CD14-positive monocyte (primary cell): Measurements from ENCODE around the gene FSD1. TPM values are rescaled to one million over a fixed set of nuclear protein-coding genes. Genes with fewer than 3 reads are reported as not detected.

Experiments
- DNase-seq, 3 donors: peaks; one replicate each; pipeline ENCODE4 v3.0.0-alpha.2; 2011 to 2022
- H2AFZ ChIP-seq: 2 replicates; pipeline ENCODE4 v1.6.0; 2012; ENCODE audit warnings: mild to moderate bottlenecking, low read depth, low read length, inconsistent platforms; ENCODE audit not compliant: insufficient read depth, poor library complexity, severe bottlenecking
- H3K27ac ChIP-seq, 2 donors: 1 replicate in 1 of 2; 2 replicates in 1 of 2; pipeline ENCODE4 v1.5.1; 2012 to 2013; ENCODE audit warnings: low read length in 2 of 2, control low read depth in 1 of 2, inconsistent platforms in 1 of 2, low read depth in 1 of 2, mild to moderate bottlenecking in 1 of 2
- H3K27me3 ChIP-seq, 2 donors: one replicate each; pipeline versions ENCODE4 v1.6.0 to v1.6.1; 2011 to 2013; ENCODE audit warnings: low read length in 2 of 2; ENCODE audit not compliant: control insufficient read depth in 2 of 2, insufficient read depth in 2 of 2
- H3K36me3 ChIP-seq, 2 donors: replicated peaks in 1 of 2; 1 replicate in 1 of 2; 2 replicates in 1 of 2; pipeline versions ENCODE4 v1.5.1 to v1.6.1; 2012 to 2013; ENCODE audit warnings: low read length in 2 of 2, control low read depth in 1 of 2, inconsistent platforms in 1 of 2, mild to moderate bottlenecking in 1 of 2; ENCODE audit not compliant: insufficient read depth in 2 of 2, control insufficient read depth in 1 of 2
- H3K4me1 ChIP-seq, 2 donors: 1 replicate in 1 of 2; 2 replicates in 1 of 2; pipeline versions ENCODE4 v1.5.1 to v1.6.1; 2012 to 2013; ENCODE audit warnings: low read length in 2 of 2, control low read depth in 1 of 2, inconsistent platforms in 1 of 2, mild to moderate bottlenecking in 1 of 2, moderate library complexity in 1 of 2; ENCODE audit not compliant: insufficient read depth in 2 of 2, control insufficient read depth in 1 of 2
- H3K4me2 ChIP-seq: replicated peaks from 2 replicates; pipeline ENCODE3; 2012; ENCODE audit warnings: low read length, moderate library complexity, mild to moderate bottlenecking; ENCODE audit not compliant: poor library complexity, severe bottlenecking; ENCODE audit errors: extremely low read depth
- H3K4me3 ChIP-seq, 3 experiments: fragments of 200-600 bp in 1 of 3; sonication (generic) in 1 of 3; replicated peaks in 1 of 3; 1 replicate in 2 of 3; 2 replicates in 1 of 3; pipeline ENCODE4 v1.5.1; 2011 to 2013; ENCODE audit warnings: low read length in 3 of 3, mild to moderate bottlenecking in 3 of 3, control low read depth in 2 of 3, low read depth in 2 of 3, inconsistent platforms in 1 of 3, moderate library complexity in 1 of 3
- H3K79me2 ChIP-seq: 2 replicates; pipeline ENCODE4 v1.6.0; 2012; ENCODE audit warnings: mild to moderate bottlenecking, control low read depth, inconsistent platforms, low read length, moderate library complexity; ENCODE audit not compliant: insufficient read depth
- H3K9ac ChIP-seq: 2 replicates; pipeline ENCODE4 v1.6.0; 2017; ENCODE audit warnings: low read length, mild to moderate bottlenecking; ENCODE audit not compliant: insufficient read depth, poor library complexity, severe bottlenecking
- H3K9me3 ChIP-seq, 2 donors: replicated peaks in 1 of 2; 1 replicate in 1 of 2; 2 replicates in 1 of 2; pipeline versions ENCODE4 v1.5.1 to v1.6.1; 2012 to 2013; ENCODE audit warnings: low read length in 2 of 2, control low read depth in 1 of 2; ENCODE audit not compliant: control insufficient read depth in 1 of 2, insufficient read depth in 1 of 2
- H4K20me1 ChIP-seq: 2 replicates; pipeline ENCODE4 v1.6.0; 2012; ENCODE audit warnings: mild to moderate bottlenecking, low read length, control low read depth, moderate library complexity; ENCODE audit not compliant: insufficient read depth
- H3K27ac Mint-ChIP-seq, 7 donors: one replicate each; pipeline ENCODE4 v1.8.0; 2020; ENCODE audit warnings: mild to moderate bottlenecking in 7 of 7, mixed read lengths in 7 of 7, moderate library complexity in 6 of 7, inconsistent platforms in 2 of 7
- H3K27me3 Mint-ChIP-seq, 3 donors: one replicate each; pipeline ENCODE4 v1.8.0; 2021 to 2022; ENCODE audit warnings: low read depth in 3 of 3, mild to moderate bottlenecking in 3 of 3, mixed read lengths in 3 of 3, moderate library complexity in 3 of 3, inconsistent platforms in 1 of 3
- H3K36me3 Mint-ChIP-seq, 2 donors: one replicate each; pipeline ENCODE4 v1.8.0; 2020; ENCODE audit warnings: mixed read lengths in 2 of 2, inconsistent platforms in 1 of 2, mild to moderate bottlenecking in 1 of 2
- H3K4me1 Mint-ChIP-seq: one replicate; pipeline ENCODE4 v1.8.0; 2020; ENCODE audit warnings: mild to moderate bottlenecking, mixed read lengths
- H3K4me3 Mint-ChIP-seq, 2 donors: one replicate each; pipeline ENCODE4 v1.8.0; 2020; ENCODE audit warnings: mild to moderate bottlenecking in 2 of 2, mixed read lengths in 2 of 2, moderate library complexity in 1 of 2
- H3K9me3 Mint-ChIP-seq, 7 donors: one replicate each; pipeline ENCODE4 v1.8.0; 2020 to 2022; ENCODE audit warnings: mixed read lengths in 7 of 7, mild to moderate bottlenecking in 6 of 7, moderate library complexity in 6 of 7, inconsistent platforms in 2 of 7
- CTCF ChIP-seq: fragments of 200-600 bp; IDR thresholded peaks from one replicate; pipeline ENCODE4 v1.8.0; 2022; ENCODE audit warnings: antibody characterized with exemption, mild to moderate bottlenecking
- WGBS: methylation state at CpG from one replicate; pipeline ENCODE4 v1.1.5; 2013; ENCODE audit warnings: missing lambda C conversion rate; ENCODE audit not compliant: insufficient coverage; 5-methylcytosine and 5-hydroxymethylcytosine counted together
- intact Hi-C, 2 donors: fragments of 100-400 bp; cut with micrococcal nuclease; formaldehyde crosslinking; loops; one replicate each; pipeline versions ENCODE4 v1.15.0 to v1.15.1; 2023
- polyA plus RNA-seq, 3 donors: library from polyadenylated mRNA; depleted of rRNA in 1 of 3; unstranded in 2 of 3; stranded (reverse) in 1 of 3; fragments of 300-500 nt in 2 of 3; fragments of >200 nt in 1 of 3; fragmentation: Illumina TruSeq in 2 of 3; gene quantifications; 1 replicate in 2 of 3; 2 replicates in 1 of 3; pipeline ENCODE4 v1.2.3, GENCODE V29; 2012 to 2021

FSD1 gene
- polyA plus RNA-seq, 3 donors: 0.39 TPM; not detected in 2

- H3K27me3 ChIP-seq: peaks cover 2 to 25% of the 10 kb centered on the region in 2 donors
- Mint-ChIP-seq H3K27ac (no peak overlapping the region), H3K36me3 (peaks cover 3% of the 10 kb centered on the region in 2 donors), H3K27me3 (peaks cover 25 to 37% (median 34%) of the 10 kb centered on the region in 3 donors), H3K9me3 (peaks cover 41 to 60% (median 53%) of the 10 kb centered on the region in 7 donors), H3K4me3 (no peak overlapping the region), H3K4me1 (peaks cover 29% of the 10 kb centered on the region)
- H3K36me3 ChIP-seq: no peaks in the 10 kb centered on the region
- H3K4me2 ChIP-seq: no peak overlapping the region
- no peak overlapping the region for H2AFZ ChIP-seq
- DNase-seq: no peak
- TF ChIP-seq CTCF: no peak
- H3K79me2 ChIP-seq: no peaks in the 10 kb centered on the region
- no peaks in the 10 kb centered on the region for H4K20me1 ChIP-seq
- H3K4me3 ChIP-seq: no peak overlapping the region
- no peak overlapping the region for H3K9ac ChIP-seq
- H3K9me3 ChIP-seq: peaks cover 27 to 56% of the 10 kb centered on the region in 2 donors
- H3K27ac ChIP-seq: no peak overlapping the region
- intact Hi-C loops: loop anchor here in 1 of 2 donors (10.0 kb wide), 1 partner anchor 351 kb away; the partner anchor contains the start of gene MYDGF
- peaks cover 23 to 26% of the 10 kb centered on the region in 2 donors for H3K4me1 ChIP-seq
- 98% methylated on average over 5 of the region's 9 CpGs for WGBS
Observed at GRCh38 chr19:4323692-4324091, 19.3 kb downstream of the FSD1 start.

- Histone ChIP-seq H3K79me2 (no peaks in the 10 kb centered on the region), H2AFZ (no peak overlapping the region), H3K9me3 (peaks cover 26 to 51% of the 10 kb centered on the region in 2 donors), H3K36me3 (no peaks in the 10 kb centered on the region), H3K4me3 (no peak overlapping the region), H3K4me1 (peaks cover 23 to 26% of the 10 kb centered on the region in 2 donors), H3K27ac (no peak overlapping the region), H4K20me1 (no peaks in the 10 kb centered on the region), H3K4me2 (no peak overlapping the region), H3K9ac (no peak overlapping the region), H3K27me3 (peaks cover 2 to 28% of the 10 kb centered on the region in 2 donors)
- no peak for TF ChIP-seq CTCF
- Mint-ChIP-seq H3K4me1 (peaks cover 30% of the 10 kb centered on the region), H3K9me3 (peaks cover 36 to 57% (median 48%) of the 10 kb centered on the region in 7 donors), H3K27me3 (peaks cover 30 to 42% (median 39%) of the 10 kb centered on the region in 3 donors), H3K27ac (no peak overlapping the region), H3K36me3 (peaks cover 3% of the 10 kb centered on the region in 2 donors), H3K4me3 (no peak overlapping the region)
- WGBS: 92% methylated on average over 5 of the region's 12 CpGs
- intact Hi-C loops: loop anchor here in 1 of 2 donors (10.0 kb wide), 1 partner anchor 351 kb away; the partner anchor contains the start of gene MYDGF
- DNase-seq: no peak
Observed at GRCh38 chr19:4324228-4324627, 19.8 kb downstream of the FSD1 start.
